ENCODE results near the gene ASB2. TPM values are rescaled to one million over a fixed set of nuclear protein-coding genes. Genes with fewer than 3 reads are reported as not detected.

Gene ASB2
- total RNA-seq, 1 experiment from 2014 or later, result not detected

GRCh38 chr14:93974299-93974698 is 2.1 kb downstream of the ASB2 start:
- intact Hi-C loops (cut with micrococcal nuclease; ENCODE audit: unreplicated experiment), result no loop called here
- CTCF ChIA-PET, result no interaction called here
- TF ChIP-seq, protein P1, sequence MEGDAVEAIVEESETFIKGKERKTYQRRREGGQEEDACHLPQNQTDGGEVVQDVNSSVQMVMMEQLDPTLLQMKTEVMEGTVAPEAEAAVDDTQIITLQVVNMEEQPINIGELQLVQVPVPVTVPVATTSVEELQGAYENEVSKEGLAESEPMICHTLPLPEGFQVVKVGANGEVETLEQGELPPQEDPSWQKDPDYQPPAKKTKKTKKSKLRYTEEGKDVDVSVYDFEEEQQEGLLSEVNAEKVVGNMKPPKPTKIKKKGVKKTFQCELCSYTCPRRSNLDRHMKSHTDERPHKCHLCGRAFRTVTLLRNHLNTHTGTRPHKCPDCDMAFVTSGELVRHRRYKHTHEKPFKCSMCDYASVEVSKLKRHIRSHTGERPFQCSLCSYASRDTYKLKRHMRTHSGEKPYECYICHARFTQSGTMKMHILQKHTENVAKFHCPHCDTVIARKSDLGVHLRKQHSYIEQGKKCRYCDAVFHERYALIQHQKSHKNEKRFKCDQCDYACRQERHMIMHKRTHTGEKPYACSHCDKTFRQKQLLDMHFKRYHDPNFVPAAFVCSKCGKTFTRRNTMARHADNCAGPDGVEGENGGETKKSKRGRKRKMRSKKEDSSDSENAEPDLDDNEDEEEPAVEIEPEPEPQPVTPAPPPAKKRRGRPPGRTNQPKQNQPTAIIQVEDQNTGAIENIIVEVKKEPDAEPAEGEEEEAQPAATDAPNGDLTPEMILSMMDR (conservative IDR thresholded peaks at IDR 0.05), result no peak
- no peak for TF ChIP-seq EZH2 (IDR thresholded peaks at IDR 0.05; ENCODE audit: low read depth)
- BruUV-seq (replicated peaks), result no TSS peak
- Histone ChIP-seq H3K4me3 (no peak overlapping the region), H3K4me1 (replicated peaks; ENCODE audit: insufficient read depth) (no peaks in the 10 kb centered on the region), H3K9me2 (ENCODE audit: insufficient read depth) (no peaks in the 10 kb centered on the region), H3F3A (ENCODE audit: insufficient read depth, low read depth) (no peaks in the 10 kb centered on the region), H3K36me3 (ENCODE audit: low read depth) (no peaks in the 10 kb centered on the region), H3K27me3 (ENCODE audit: insufficient read depth, low read depth) (no peaks in the 10 kb centered on the region), H4K20me1 (ENCODE audit: insufficient read depth) (no peaks in the 10 kb centered on the region), H2AFZ (no peak overlapping the region), H3K9me3 (ENCODE audit: insufficient read depth, low read depth) (no peaks in the 10 kb centered on the region), H3K79me2 (ENCODE audit: low read depth) (no peaks in the 10 kb centered on the region), H3K4me2 (no peak overlapping the region), H3K27ac (no peak overlapping the region)
- POLR2A ChIA-PET (ENCODE audit: unreplicated experiment), result no interaction called here
- no peak for DNase-seq

DNA sequence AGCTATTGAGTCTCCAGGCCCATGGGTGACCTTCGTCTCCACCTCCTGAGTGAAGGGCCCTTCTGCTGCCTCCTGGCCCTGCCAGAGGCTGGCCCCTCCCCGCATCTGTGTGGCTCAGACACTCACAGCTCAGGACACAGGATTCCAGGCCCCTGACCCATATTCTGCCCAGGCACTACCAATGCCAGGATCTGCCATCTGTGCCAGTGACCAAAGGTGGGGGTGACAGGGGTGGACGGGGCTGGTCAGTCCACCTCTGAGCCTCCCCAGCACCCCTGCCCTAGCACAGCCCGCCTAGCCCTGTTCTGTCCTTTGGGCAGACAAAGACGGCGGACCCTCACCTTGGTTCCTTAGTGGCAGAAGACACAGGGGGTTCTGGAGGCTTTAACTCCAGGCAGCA is 2.8 kb downstream of the ASB2 start:
- no peaks in the 10 kb centered on the region for H3K36me3 ChIP-seq (ENCODE audit: low read depth)
- no peak overlapping the region for H3K4me2 ChIP-seq
- CTCF ChIA-PET, result no interaction called here

DNA sequence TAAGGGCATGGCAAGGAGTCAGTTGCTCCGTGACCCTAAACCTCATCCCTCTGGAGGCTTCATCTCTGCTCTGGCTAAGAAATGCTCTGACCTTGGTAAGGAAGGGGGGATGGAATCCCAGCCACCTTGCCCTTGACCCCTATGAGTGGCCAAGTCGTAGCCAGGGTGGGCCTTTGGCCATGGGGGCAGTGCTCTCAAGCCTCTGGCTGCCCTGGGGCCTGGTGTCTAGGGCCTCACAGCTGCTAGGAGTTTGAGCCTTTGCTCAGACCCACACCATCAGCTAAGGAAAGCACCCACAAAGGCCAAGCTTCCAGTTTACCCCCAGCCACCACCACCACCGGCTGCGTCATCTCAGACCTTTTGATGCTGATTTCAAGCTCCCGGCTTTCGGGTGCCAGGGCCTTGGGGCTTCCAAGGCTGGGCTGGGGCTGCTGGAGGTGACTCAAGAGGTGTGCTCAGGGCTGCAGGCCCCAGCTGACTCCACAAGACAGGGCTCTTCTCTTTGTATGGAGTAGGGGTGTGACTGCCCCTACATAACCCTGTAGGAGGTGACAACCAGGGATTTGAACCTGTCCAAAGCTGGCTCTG is 3.7 kb downstream of the ASB2 start:
- Histone ChIP-seq H3F3A (ENCODE audit: insufficient read depth, low read depth) (no peaks in the 10 kb centered on the region), H3K9me2 (ENCODE audit: insufficient read depth) (no peaks in the 10 kb centered on the region), H3K36me3 (ENCODE audit: low read depth) (no peaks in the 10 kb centered on the region), H3K4me1 (replicated peaks; ENCODE audit: insufficient read depth) (no peaks in the 10 kb centered on the region), H3K4me3 (no peak overlapping the region), H3K9me3 (ENCODE audit: insufficient read depth, low read depth) (no peaks in the 10 kb centered on the region), H3K27me3 (ENCODE audit: insufficient read depth, low read depth) (no peaks in the 10 kb centered on the region), H2AFZ (no peak overlapping the region), H4K20me1 (ENCODE audit: insufficient read depth) (no peaks in the 10 kb centered on the region), H3K4me2 (no peak overlapping the region), H3K27ac (no peak overlapping the region), H3K79me2 (ENCODE audit: low read depth) (no peaks in the 10 kb centered on the region)
- no peak for DNase-seq
- no TSS peak for BruUV-seq (replicated peaks)
- intact Hi-C loops (cut with micrococcal nuclease; ENCODE audit: unreplicated experiment), result no loop called here
- ChIA-PET POLR2A (ENCODE audit: unreplicated experiment) (no interaction called here), CTCF (no interaction called here)
- TF ChIP-seq EZH2 (IDR thresholded peaks at IDR 0.05; ENCODE audit: low read depth), result no peak
- TF ChIP-seq, protein P1 (conservative IDR thresholded peaks at IDR 0.05), result no peak

More for the DNA sequence above, 2.8 kb downstream of the ASB2 start:
- Histone ChIP-seq H3K79me2 (ENCODE audit: low read depth) (no peaks in the 10 kb centered on the region), H3K27me3 (ENCODE audit: insufficient read depth, low read depth) (no peaks in the 10 kb centered on the region), H3K9me2 (ENCODE audit: insufficient read depth) (no peaks in the 10 kb centered on the region), H3K4me1 (replicated peaks; ENCODE audit: insufficient read depth) (no peaks in the 10 kb centered on the region), H3K27ac (no peak overlapping the region), H2AFZ (no peak overlapping the region), H4K20me1 (ENCODE audit: insufficient read depth) (no peaks in the 10 kb centered on the region), H3K9me3 (ENCODE audit: insufficient read depth, low read depth) (no peaks in the 10 kb centered on the region), H3K4me3 (no peak overlapping the region), H3F3A (ENCODE audit: insufficient read depth, low read depth) (no peaks in the 10 kb centered on the region)
- no peak for DNase-seq
- no TSS peak for BruUV-seq (replicated peaks)
- intact Hi-C loops (cut with micrococcal nuclease; ENCODE audit: unreplicated experiment), result no loop called here
- POLR2A ChIA-PET (ENCODE audit: unreplicated experiment), result no interaction called here
- no peak for TF ChIP-seq EZH2 (IDR thresholded peaks at IDR 0.05; ENCODE audit: low read depth)
- TF ChIP-seq, protein P1 (conservative IDR thresholded peaks at IDR 0.05), result no peak

Measured in PC-9 (cell line).